Retinal pigment epithelial cell (primary cell): ENCODE data around the gene COX10.

Source experiments
- DNase-seq: peaks from one replicate; pipeline ENCODE4 v3.0.0-alpha.2; 2010; ENCODE audit warnings: low read depth
- H3K4me3 ChIP-seq: 2 replicates; pipeline ENCODE4 v1.5.1; 2011; ENCODE audit warnings: mild to moderate bottlenecking, low read length, control low read depth, moderate library complexity
- TF ChIP-seq, protein P1 (sequence below): conservative IDR thresholded peaks from 2 replicates; pipeline ENCODE4 v1.5.1; 2011; ENCODE audit warnings: low read depth, low read length, control low read depth, inconsistent platforms

COX10 gene

DNA sequence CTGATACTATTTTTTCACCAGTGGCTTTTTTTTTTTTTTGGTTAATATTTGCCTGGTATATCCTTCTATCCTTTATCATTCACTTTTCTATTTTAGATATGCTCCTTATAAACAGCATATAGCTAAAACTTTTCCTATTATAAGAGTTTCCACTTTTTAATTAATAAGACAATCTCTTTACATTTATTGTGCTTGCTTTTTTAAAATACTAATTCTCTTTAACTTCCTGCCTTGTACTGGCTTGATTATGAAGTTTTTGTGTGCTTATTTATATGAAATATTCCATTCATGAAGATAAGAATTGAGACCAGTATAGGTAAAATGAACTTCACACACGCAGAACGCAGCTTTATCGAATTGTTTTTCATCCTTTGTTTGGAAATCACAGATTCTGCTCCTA, 176.3 kb downstream of the COX10 start:
- no peak overlapping the region for H3K4me3 ChIP-seq
- no peak for DNase-seq
- TF ChIP-seq, protein P1, sequence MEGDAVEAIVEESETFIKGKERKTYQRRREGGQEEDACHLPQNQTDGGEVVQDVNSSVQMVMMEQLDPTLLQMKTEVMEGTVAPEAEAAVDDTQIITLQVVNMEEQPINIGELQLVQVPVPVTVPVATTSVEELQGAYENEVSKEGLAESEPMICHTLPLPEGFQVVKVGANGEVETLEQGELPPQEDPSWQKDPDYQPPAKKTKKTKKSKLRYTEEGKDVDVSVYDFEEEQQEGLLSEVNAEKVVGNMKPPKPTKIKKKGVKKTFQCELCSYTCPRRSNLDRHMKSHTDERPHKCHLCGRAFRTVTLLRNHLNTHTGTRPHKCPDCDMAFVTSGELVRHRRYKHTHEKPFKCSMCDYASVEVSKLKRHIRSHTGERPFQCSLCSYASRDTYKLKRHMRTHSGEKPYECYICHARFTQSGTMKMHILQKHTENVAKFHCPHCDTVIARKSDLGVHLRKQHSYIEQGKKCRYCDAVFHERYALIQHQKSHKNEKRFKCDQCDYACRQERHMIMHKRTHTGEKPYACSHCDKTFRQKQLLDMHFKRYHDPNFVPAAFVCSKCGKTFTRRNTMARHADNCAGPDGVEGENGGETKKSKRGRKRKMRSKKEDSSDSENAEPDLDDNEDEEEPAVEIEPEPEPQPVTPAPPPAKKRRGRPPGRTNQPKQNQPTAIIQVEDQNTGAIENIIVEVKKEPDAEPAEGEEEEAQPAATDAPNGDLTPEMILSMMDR = no peak
